Measurements from ENCODE around the gene ERICH4.
"Not testable (repeated sequence)": the region's sequence is repeated elsewhere in the genome, so short reads cannot be mapped to it uniquely, and the experiment has no call there.

ERICH4 gene

GRCh38 chr19:41442473-41443355, at the start of gene ERICH4:
TSS of gene ERICH4 (plus strand) at chr19:41443156. CDS start at chr19:41443170, 14 bp downstream.
- peaks cover 5% of the 10 kb centered on the region for H3K36me3 Mint-ChIP-seq (ENCODE audit: low read depth)
- no peak within 1 kb of the TSS for H3K4me3 Mint-ChIP-seq
- H3K4me1 Mint-ChIP-seq: peaks cover 13% of the 10 kb centered on the region
- peak within 1 kb of the TSS; percentile 2 for H3K27ac Mint-ChIP-seq
- H3K9me3 Mint-ChIP-seq: no peaks in the 10 kb centered on the region
- ATAC-seq (no peak), DNase-seq (no peak)
- peaks cover 8% of the 10 kb centered on the region for H3K27me3 Mint-ChIP-seq

GRCh38 chr19:41395355-41395754, 47.6 kb upstream of the ERICH4 start:
- Mint-ChIP-seq H3K4me3 (peak overlapping the region; percentile 96), H3K27ac (peak overlapping the region; percentile 24), H3K9me3 (no peaks in the 10 kb centered on the region), H3K4me1 (peaks cover 39% of the 10 kb centered on the region), H3K36me3 (ENCODE audit: low read depth) (peaks cover 12% of the 10 kb centered on the region), H3K27me3 (peaks cover 2% of the 10 kb centered on the region)
- no peak for ATAC-seq
- no peak for DNase-seq

- DNase-seq (peak; percentile 98), ATAC-seq (peak; percentile 98)
- peaks cover 43% of the 10 kb centered on the region for H3K4me1 Mint-ChIP-seq
- H3K27ac Mint-ChIP-seq: peak within 1 kb of the TSS; percentile 100
- H3K36me3 Mint-ChIP-seq (ENCODE audit: low read depth): peaks cover 7% of the 10 kb centered on the region
- H3K9me3 Mint-ChIP-seq: no peaks in the 10 kb centered on the region
- peak within 1 kb of the TSS; percentile 96 for H3K4me3 Mint-ChIP-seq
- H3K27me3 Mint-ChIP-seq: peaks cover 2% of the 10 kb centered on the region
Observed at GRCh38 chr19:41397086-41398049, 45.6 kb upstream of the ERICH4 start, which contains the start of the genes BCKDHA and EXOSC5. TSS of gene BCKDHA (plus strand) at chr19:41397818. CDS start at chr19:41397828, 10 bp downstream. TSS of gene EXOSC5 (minus strand) at chr19:41397359. CDS start at chr19:41397328, 31 bp downstream.

- DNase-seq (no peak), ATAC-seq (no peak)
- Mint-ChIP-seq H3K4me1 (peaks cover 43% of the 10 kb centered on the region), H3K27me3 (peaks cover 2% of the 10 kb centered on the region), H3K9me3 (no peaks in the 10 kb centered on the region), H3K36me3 (ENCODE audit: low read depth) (peaks cover 5% of the 10 kb centered on the region), H3K4me3 (peak overlapping the region; percentile 96), H3K27ac (peak overlapping the region; percentile 100)
Observed at GRCh38 chr19:41398050-41398418, 44.9 kb upstream of the ERICH4 start.

- no peak for ATAC-seq
- peak overlapping the region; percentile 96 for H3K4me3 Mint-ChIP-seq
- H3K36me3 Mint-ChIP-seq (ENCODE audit: low read depth): peaks cover 5% of the 10 kb centered on the region
Observed at GRCh38 chr19:41398598-41398997, 44.4 kb upstream of the ERICH4 start.

GRCh38 chr19:41399091-41399490, 43.9 kb upstream of the ERICH4 start:
- Mint-ChIP-seq H3K4me3 (peak overlapping the region; percentile 96), H3K27ac (no peak overlapping the region)

More at GRCh38 chr19:41398598-41398997, 44.4 kb upstream of the ERICH4 start:
- no peaks in the 10 kb centered on the region for H3K9me3 Mint-ChIP-seq
- DNase-seq: no peak
- H3K27me3 Mint-ChIP-seq: peaks cover 2% of the 10 kb centered on the region
- peak overlapping the region; percentile 100 for H3K27ac Mint-ChIP-seq
- H3K4me1 Mint-ChIP-seq: peaks cover 43% of the 10 kb centered on the region

GRCh38 chr19:41399525-41399924, 43.4 kb upstream of the ERICH4 start:
- H3K27ac Mint-ChIP-seq: no peak overlapping the region
- peaks cover 5% of the 10 kb centered on the region for H3K36me3 Mint-ChIP-seq (ENCODE audit: low read depth)
- H3K9me3 Mint-ChIP-seq: no peaks in the 10 kb centered on the region
- no peak overlapping the region for H3K4me3 Mint-ChIP-seq
- peaks cover 2% of the 10 kb centered on the region for H3K27me3 Mint-ChIP-seq
- ATAC-seq (no peak), DNase-seq (no peak)
- H3K4me1 Mint-ChIP-seq: peaks cover 43% of the 10 kb centered on the region

More at GRCh38 chr19:41399091-41399490, 43.9 kb upstream of the ERICH4 start:
- peaks cover 5% of the 10 kb centered on the region for H3K36me3 Mint-ChIP-seq (ENCODE audit: low read depth)
- peaks cover 43% of the 10 kb centered on the region for H3K4me1 Mint-ChIP-seq
- DNase-seq (no peak), ATAC-seq (no peak)
- no peaks in the 10 kb centered on the region for H3K9me3 Mint-ChIP-seq
- peaks cover 2% of the 10 kb centered on the region for H3K27me3 Mint-ChIP-seq

GRCh38 chr19:41401483-41401882, 41.5 kb upstream of the ERICH4 start:
- Mint-ChIP-seq H3K36me3 (ENCODE audit: low read depth) (no peaks in the 10 kb centered on the region), H3K27ac (no peak overlapping the region), H3K27me3 (peaks cover 2% of the 10 kb centered on the region), H3K4me1 (peaks cover 29% of the 10 kb centered on the region), H3K9me3 (no peaks in the 10 kb centered on the region), H3K4me3 (no peak overlapping the region)
- ATAC-seq (no peak), DNase-seq (no peak)

GRCh38 chr19:41402010-41402409, 40.9 kb upstream of the ERICH4 start:
- no peak for DNase-seq
- Mint-ChIP-seq H3K27ac (no peak overlapping the region), H3K36me3 (ENCODE audit: low read depth) (no peaks in the 10 kb centered on the region), H3K4me1 (peaks cover 28% of the 10 kb centered on the region), H3K27me3 (peaks cover 2% of the 10 kb centered on the region), H3K4me3 (no peak overlapping the region), H3K9me3 (no peaks in the 10 kb centered on the region)
- no peak for ATAC-seq

GRCh38 chr19:41403181-41403970, 39.6 kb upstream of the ERICH4 start:
- no peaks in the 10 kb centered on the region for H3K36me3 Mint-ChIP-seq (ENCODE audit: low read depth)
- peaks cover 15% of the 10 kb centered on the region for H3K4me1 Mint-ChIP-seq
- no peaks in the 10 kb centered on the region for H3K9me3 Mint-ChIP-seq
- H3K27ac Mint-ChIP-seq: no peak overlapping the region
- no peaks in the 10 kb centered on the region for H3K27me3 Mint-ChIP-seq
- no peak overlapping the region for H3K4me3 Mint-ChIP-seq
- ATAC-seq (no peak), DNase-seq (no peak)

- H3K36me3 Mint-ChIP-seq (ENCODE audit: low read depth): no peaks in the 10 kb centered on the region
- no peaks in the 10 kb centered on the region for H3K27me3 Mint-ChIP-seq
- no peak overlapping the region for H3K27ac Mint-ChIP-seq
- DNase-seq: no peak
- H3K9me3 Mint-ChIP-seq: no peaks in the 10 kb centered on the region
- no peak overlapping the region for H3K4me3 Mint-ChIP-seq
- ATAC-seq: no peak
- peaks cover 7% of the 10 kb centered on the region for H3K4me1 Mint-ChIP-seq
Observed at GRCh38 chr19:41405776-41406175, 37.2 kb upstream of the ERICH4 start.

- Mint-ChIP-seq H3K9me3 (no peaks in the 10 kb centered on the region), H3K4me3 (no peak overlapping the region), H3K4me1 (peaks cover 4% of the 10 kb centered on the region), H3K27me3 (no peaks in the 10 kb centered on the region), H3K27ac (no peak overlapping the region), H3K36me3 (ENCODE audit: low read depth) (no peaks in the 10 kb centered on the region)
- ATAC-seq (no peak), DNase-seq (no peak)
Observed at GRCh38 chr19:41407271-41407670, 35.7 kb upstream of the ERICH4 start.

- Mint-ChIP-seq H3K4me1 (peaks cover 4% of the 10 kb centered on the region), H3K36me3 (ENCODE audit: low read depth) (peaks cover 2% of the 10 kb centered on the region), H3K9me3 (no peaks in the 10 kb centered on the region), H3K27ac (no peak overlapping the region), H3K27me3 (no peaks in the 10 kb centered on the region), H3K4me3 (no peak overlapping the region)
- DNase-seq (no peak), ATAC-seq (no peak)
Observed at GRCh38 chr19:41408256-41408655, 34.7 kb upstream of the ERICH4 start.

GRCh38 chr19:41408846-41409245, 34.1 kb upstream of the ERICH4 start:
- not testable (repeated sequence) for H3K4me1 Mint-ChIP-seq; DNase-seq; H3K27ac Mint-ChIP-seq; H3K36me3 Mint-ChIP-seq (ENCODE audit: low read depth); H3K9me3 Mint-ChIP-seq; H3K27me3 Mint-ChIP-seq; ATAC-seq; H3K4me3 Mint-ChIP-seq

Data from activated naive CD8-positive, alpha-beta T cell treated with anti-CD3 and anti-CD28 coated beads, Interleukin-2, amount 50 U/mL, for 24 hours (primary cell).